ENCODE measurements around the gene FXYD7.

DNA sequence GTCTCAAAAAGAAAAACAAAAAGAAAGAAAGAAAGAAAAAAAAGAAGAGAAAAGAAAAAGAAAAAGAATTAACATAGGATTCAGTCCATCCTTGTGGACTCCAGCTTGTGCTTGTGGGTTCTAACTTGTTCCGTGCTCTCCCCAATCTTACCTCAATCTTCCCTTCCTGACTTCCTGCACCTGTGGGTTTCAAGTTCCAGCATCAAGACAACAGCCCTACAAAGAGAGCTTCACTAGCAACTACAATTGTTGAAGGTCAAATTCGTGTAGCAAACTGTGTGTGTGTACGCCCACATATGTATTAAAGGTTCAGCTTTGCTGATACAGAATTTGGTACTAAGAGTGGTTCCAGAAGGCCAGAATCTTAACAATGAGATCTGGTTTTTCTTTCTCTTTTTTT lies 36.8 kb downstream of the FXYD7 start:
- TF ChIP-seq CTCF (IDR thresholded peaks at IDR 0.05), result no peak
- no peak for TF ChIP-seq POLR2A (IDR thresholded peaks at IDR 0.05)

Measured in lower leg skin (tissue), 3 donors.